ENCODE data around the gene RPS6KA3. TPM values are rescaled to one million over a fixed set of nuclear protein-coding genes. Genes with fewer than 3 reads are reported as not detected.
A peak's percentile ranks its signal among the peaks of the same experiment; 100 is the strongest.

The RPS6KA3 gene
- total RNA-seq = 10 to 100 TPM; 58.7 to 62.0 TPM

- peak within 1 kb of the TSS; percentile 94 for H3K4me3 Mint-ChIP-seq
- peak; percentile 89 for DNase-seq
Observed at GRCh38 chrX:20266810-20267606, at the start of gene RPS6KA3. Gene RPS6KA3, minus strand, starts transcription at chrX:20266909. Its CDS starts 277 bp downstream, at chrX:20266632.

GRCh38 chrX:20315140-20315539 is 48.4 kb upstream of the RPS6KA3 start:
- Mint-ChIP-seq H3K4me3 (no peak overlapping the region), H3K27ac (peak overlapping the region; percentile 46), H3K4me1 (peaks cover 8% of the 10 kb centered on the region), H3K27me3 (no peaks in the 10 kb centered on the region), H3K9me3 (no peaks in the 10 kb centered on the region), H3K36me3 (no peaks in the 10 kb centered on the region)
- no peak for DNase-seq

More at GRCh38 chrX:20266810-20267606, at the start of gene RPS6KA3:
- Mint-ChIP-seq H3K9me3 (no peaks in the 10 kb centered on the region), H3K27ac (peak within 1 kb of the TSS; percentile 99), H3K4me1 (peaks cover 11% of the 10 kb centered on the region), H3K36me3 (peaks cover 6% of the 10 kb centered on the region), H3K27me3 (no peaks in the 10 kb centered on the region)

GRCh38 chrX:20313899-20314298 is 47.2 kb upstream of the RPS6KA3 start:
- no peaks in the 10 kb centered on the region for H3K36me3 Mint-ChIP-seq
- H3K4me1 Mint-ChIP-seq = peaks cover 8% of the 10 kb centered on the region
- H3K27ac Mint-ChIP-seq = no peak overlapping the region
- H3K27me3 Mint-ChIP-seq = no peaks in the 10 kb centered on the region
- no peak for DNase-seq
- no peak overlapping the region for H3K4me3 Mint-ChIP-seq
- no peaks in the 10 kb centered on the region for H3K9me3 Mint-ChIP-seq

DNA sequence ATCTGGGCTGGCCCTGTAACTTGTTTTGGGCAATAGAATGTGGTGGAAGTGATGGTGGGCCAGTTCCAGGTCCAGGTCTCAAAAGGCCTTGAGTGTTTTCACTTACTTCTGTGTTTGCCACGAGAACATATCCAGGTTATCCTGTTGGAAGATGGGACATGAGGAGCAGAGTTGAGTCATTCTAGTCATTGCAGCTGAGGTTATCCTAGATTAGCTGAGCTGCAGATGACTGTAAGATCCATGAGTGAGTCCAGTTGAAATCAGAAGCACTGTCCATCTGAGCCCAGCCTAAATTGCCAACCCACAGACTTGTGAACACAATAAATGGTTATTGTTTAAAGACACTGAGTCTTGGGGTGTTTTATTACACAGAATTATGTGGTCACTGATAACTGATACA is 45.3 kb upstream of the RPS6KA3 start:
- Mint-ChIP-seq H3K27ac (no peak overlapping the region), H3K4me3 (no peak overlapping the region), H3K4me1 (peaks cover 8% of the 10 kb centered on the region), H3K9me3 (no peaks in the 10 kb centered on the region), H3K36me3 (no peaks in the 10 kb centered on the region), H3K27me3 (no peaks in the 10 kb centered on the region)
- no peak for DNase-seq

DNA sequence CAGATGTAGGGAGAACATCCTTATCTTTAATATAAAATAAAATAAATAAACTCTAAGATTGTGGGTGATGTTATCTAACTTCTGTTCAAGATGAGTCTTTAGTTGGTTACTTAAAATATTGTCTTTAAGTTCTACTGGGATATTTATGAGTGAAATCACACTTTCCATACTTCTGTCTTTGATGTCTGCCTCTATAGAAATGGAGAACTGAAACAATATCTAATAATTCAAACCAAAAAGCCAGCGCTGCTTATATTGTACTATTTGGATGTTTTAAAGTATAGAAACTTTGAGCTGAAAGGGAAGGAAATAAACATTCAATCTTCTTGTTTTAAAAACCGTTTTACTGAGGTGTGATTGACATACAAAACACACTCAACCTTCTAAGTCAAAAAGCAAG is 44.8 kb upstream of the RPS6KA3 start:
- H3K9me3 Mint-ChIP-seq = no peaks in the 10 kb centered on the region
- no peak for DNase-seq
- H3K4me3 Mint-ChIP-seq = no peak overlapping the region
- no peak overlapping the region for H3K27ac Mint-ChIP-seq
- no peaks in the 10 kb centered on the region for H3K36me3 Mint-ChIP-seq
- no peaks in the 10 kb centered on the region for H3K27me3 Mint-ChIP-seq
- H3K4me1 Mint-ChIP-seq = peaks cover 8% of the 10 kb centered on the region

DNA sequence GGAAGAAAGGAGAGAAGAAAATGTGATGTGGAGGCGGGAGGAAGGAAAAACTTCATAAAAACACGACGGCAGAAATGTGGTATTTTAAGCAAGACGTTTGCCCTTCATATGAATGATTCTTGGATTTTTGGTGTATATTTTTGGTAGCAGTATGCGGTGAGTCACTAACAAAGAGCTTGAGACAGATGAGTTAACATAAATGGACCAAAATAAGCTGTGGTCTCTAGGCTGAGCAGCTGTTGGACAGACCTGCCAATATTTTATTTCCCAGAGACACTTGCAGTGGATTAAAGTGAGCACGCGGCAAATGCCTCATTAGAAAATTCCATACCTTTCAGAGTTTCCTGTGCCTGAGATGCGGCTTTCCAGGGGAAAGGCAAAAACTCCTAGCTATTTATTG is 43.1 kb upstream of the RPS6KA3 start:
- no peak overlapping the region for H3K4me3 Mint-ChIP-seq
- no peaks in the 10 kb centered on the region for H3K9me3 Mint-ChIP-seq
- no peak overlapping the region for H3K27ac Mint-ChIP-seq
- DNase-seq = no peak
- no peaks in the 10 kb centered on the region for H3K4me1 Mint-ChIP-seq
- H3K36me3 Mint-ChIP-seq = no peaks in the 10 kb centered on the region
- H3K27me3 Mint-ChIP-seq = no peaks in the 10 kb centered on the region

DNA sequence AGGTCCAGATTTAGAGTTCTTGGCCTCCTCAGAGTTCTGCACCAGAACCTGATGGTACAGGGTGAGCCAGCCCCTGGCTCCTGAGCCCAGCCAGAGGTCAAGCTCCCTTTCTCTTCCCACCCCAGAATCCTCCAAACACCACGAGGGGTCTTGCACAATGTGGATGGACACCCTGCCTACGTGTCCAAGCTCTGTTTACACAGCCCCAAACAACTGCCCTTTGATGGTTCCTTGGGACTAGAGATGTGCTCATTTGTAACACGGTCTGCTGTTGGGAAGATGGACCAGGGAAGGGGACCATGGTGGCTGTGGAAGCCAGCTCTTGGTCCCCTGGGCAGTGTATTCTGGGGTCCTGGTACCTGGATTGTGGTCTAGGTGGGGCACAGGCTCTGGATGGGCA is 40.0 kb upstream of the RPS6KA3 start:
- no peak overlapping the region for H3K4me3 Mint-ChIP-seq
- H3K27ac Mint-ChIP-seq = no peak overlapping the region
- no peaks in the 10 kb centered on the region for H3K36me3 Mint-ChIP-seq
- no peaks in the 10 kb centered on the region for H3K9me3 Mint-ChIP-seq
- no peaks in the 10 kb centered on the region for H3K4me1 Mint-ChIP-seq
- no peaks in the 10 kb centered on the region for H3K27me3 Mint-ChIP-seq
- no peak for DNase-seq

- Mint-ChIP-seq H3K36me3 (no peaks in the 10 kb centered on the region), H3K27me3 (peaks cover 10% of the 10 kb centered on the region), H3K9me3 (no peaks in the 10 kb centered on the region), H3K4me3 (no peak overlapping the region), H3K4me1 (peaks cover 3% of the 10 kb centered on the region), H3K27ac (no peak overlapping the region)
- peak; percentile 1 for DNase-seq
Observed at GRCh38 chrX:20300822-20301221, 34.1 kb upstream of the RPS6KA3 start.

DNA sequence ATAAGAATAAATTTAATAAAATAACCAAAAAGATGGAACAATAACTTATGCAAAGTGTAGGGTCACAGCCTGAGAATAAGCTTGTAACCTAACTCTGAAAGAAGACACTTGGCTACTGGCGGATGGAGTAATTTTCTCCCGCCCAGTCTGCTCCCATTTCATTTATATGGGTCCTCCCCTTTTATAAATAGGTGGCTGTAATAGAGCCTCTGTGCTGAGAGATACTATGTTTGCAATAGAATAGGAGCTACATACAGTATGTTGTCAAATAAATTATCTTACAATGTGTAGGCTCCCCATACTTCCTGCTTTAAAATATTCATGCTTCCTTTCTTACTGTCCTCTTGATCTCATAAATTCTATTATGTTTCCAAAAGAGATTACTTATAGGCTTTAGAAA is 28.2 kb upstream of the RPS6KA3 start:
- H3K4me1 Mint-ChIP-seq = peaks cover 3% of the 10 kb centered on the region
- no peak overlapping the region for H3K4me3 Mint-ChIP-seq
- no peaks in the 10 kb centered on the region for H3K9me3 Mint-ChIP-seq
- DNase-seq = no peak
- H3K27me3 Mint-ChIP-seq = peaks cover 10% of the 10 kb centered on the region
- no peaks in the 10 kb centered on the region for H3K36me3 Mint-ChIP-seq
- H3K27ac Mint-ChIP-seq = no peak overlapping the region

GRCh38 chrX:20294284-20294683 is 27.6 kb upstream of the RPS6KA3 start:
- peaks cover 3% of the 10 kb centered on the region for H3K4me1 Mint-ChIP-seq
- no peak overlapping the region for H3K4me3 Mint-ChIP-seq
- no peaks in the 10 kb centered on the region for H3K36me3 Mint-ChIP-seq

DNA sequence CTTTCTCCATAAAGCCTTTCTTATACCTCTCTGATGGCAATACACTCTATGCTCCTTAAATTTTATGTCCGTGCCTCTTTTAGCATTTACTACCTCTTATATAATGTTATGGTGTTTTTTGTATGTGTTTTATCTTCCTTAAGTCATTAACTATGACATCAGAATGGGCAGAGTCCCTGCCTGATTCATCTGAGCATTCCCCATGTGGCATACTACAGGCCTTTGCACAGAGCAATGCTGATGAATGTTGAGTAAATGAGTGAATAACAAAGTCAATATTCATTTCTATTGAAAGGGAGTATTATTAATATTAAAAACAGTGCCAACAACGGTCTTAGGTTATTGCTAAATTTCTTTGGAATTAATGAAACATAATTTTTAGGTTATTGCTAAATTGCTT is 18.8 kb upstream of the RPS6KA3 start:
- Mint-ChIP-seq H3K27ac (no peak overlapping the region), H3K4me3 (no peak overlapping the region), H3K9me3 (peaks cover 4% of the 10 kb centered on the region), H3K4me1 (no peaks in the 10 kb centered on the region), H3K27me3 (no peaks in the 10 kb centered on the region), H3K36me3 (no peaks in the 10 kb centered on the region)
- DNase-seq = no peak

More at GRCh38 chrX:20294284-20294683, 27.6 kb upstream of the RPS6KA3 start:
- no peak for DNase-seq
- Mint-ChIP-seq H3K9me3 (no peaks in the 10 kb centered on the region), H3K27ac (no peak overlapping the region), H3K27me3 (peaks cover 10% of the 10 kb centered on the region)

DNA sequence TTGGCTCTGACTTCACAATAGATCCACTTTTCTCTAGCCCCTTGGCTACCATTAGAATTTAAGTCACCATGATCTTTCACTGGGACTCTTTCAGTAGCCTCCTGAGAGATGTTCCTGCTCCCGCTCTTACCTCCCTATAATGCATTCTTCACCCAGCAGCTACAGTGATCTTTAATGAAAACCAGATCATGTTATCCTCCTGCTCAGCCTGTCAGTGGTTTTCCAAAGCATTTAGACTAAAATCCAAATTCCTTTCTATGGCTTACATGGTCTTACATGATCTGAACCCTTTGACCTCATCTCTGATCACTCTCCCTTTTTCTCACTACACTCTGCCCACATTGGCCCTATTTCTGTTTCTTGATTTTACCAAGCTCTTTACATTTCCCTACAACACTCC is 18.3 kb upstream of the RPS6KA3 start:
- Mint-ChIP-seq H3K9me3 (peaks cover 4% of the 10 kb centered on the region), H3K27me3 (no peaks in the 10 kb centered on the region), H3K36me3 (no peaks in the 10 kb centered on the region), H3K4me3 (no peak overlapping the region), H3K4me1 (no peaks in the 10 kb centered on the region), H3K27ac (no peak overlapping the region)
- no peak for DNase-seq

GRCh38 chrX:20284444-20284843 is 17.7 kb upstream of the RPS6KA3 start:
- H3K36me3 Mint-ChIP-seq = no peaks in the 10 kb centered on the region
- H3K4me3 Mint-ChIP-seq = no peak overlapping the region
- no peak for DNase-seq
- H3K27ac Mint-ChIP-seq = no peak overlapping the region
- H3K4me1 Mint-ChIP-seq = no peaks in the 10 kb centered on the region
- no peaks in the 10 kb centered on the region for H3K27me3 Mint-ChIP-seq
- H3K9me3 Mint-ChIP-seq = peaks cover 4% of the 10 kb centered on the region

GRCh38 chrX:20280938-20281337 is 14.2 kb upstream of the RPS6KA3 start:
- Mint-ChIP-seq H3K27me3 (no peaks in the 10 kb centered on the region), H3K4me1 (no peaks in the 10 kb centered on the region), H3K9me3 (peaks cover 3% of the 10 kb centered on the region), H3K27ac (no peak overlapping the region), H3K4me3 (no peak overlapping the region), H3K36me3 (peaks cover 2% of the 10 kb centered on the region)
- no peak for DNase-seq

DNA sequence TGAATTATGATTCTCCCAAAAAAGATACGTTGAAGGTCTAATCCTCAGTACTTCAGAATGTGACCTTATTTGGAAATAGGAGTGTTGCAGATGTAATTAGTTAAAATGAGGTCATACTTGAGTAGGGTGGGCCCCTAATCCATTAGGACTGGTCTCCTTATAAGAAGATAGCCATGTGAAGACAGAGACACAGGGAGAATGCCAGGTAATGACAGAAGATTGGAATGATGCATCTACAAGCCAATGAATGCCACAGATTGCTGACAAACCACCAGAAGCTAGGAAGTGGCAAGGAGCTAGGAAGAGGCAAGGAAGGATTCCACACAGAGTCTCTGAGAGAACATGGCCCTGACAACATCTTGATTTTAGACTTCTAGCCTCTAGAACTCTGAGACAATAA is 7.4 kb upstream of the RPS6KA3 start:
- Mint-ChIP-seq H3K9me3 (peaks cover 3% of the 10 kb centered on the region), H3K27me3 (no peaks in the 10 kb centered on the region), H3K4me1 (no peaks in the 10 kb centered on the region), H3K4me3 (no peak overlapping the region), H3K27ac (no peak overlapping the region), H3K36me3 (peaks cover 2% of the 10 kb centered on the region)
- DNase-seq = no peak

DNA sequence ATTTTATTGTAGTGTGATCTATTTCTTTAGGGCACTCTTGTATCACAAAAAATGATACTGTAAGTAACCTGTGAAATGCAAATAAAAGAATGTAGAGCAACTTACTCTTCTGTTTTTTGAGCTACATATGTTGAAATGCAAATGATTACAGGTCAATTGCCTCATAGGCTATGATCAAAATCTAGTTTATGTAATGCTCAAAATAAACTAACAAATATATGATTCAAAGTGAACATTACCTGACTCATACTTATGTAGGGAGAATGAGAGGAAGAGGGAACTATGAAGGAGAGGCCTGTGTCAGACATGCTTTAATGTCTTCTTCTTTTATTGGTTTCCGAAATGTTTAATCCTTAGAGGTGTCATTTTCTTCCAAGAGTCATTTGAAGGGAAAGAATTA is 5.0 kb upstream of the RPS6KA3 start:
- Mint-ChIP-seq H3K4me1 (no peaks in the 10 kb centered on the region), H3K4me3 (no peak overlapping the region), H3K27me3 (no peaks in the 10 kb centered on the region), H3K36me3 (no peaks in the 10 kb centered on the region), H3K27ac (no peak overlapping the region), H3K9me3 (no peaks in the 10 kb centered on the region)
- no peak for DNase-seq

Measured in activated naive CD8-positive, alpha-beta T cell treated with anti-CD3 and anti-CD28 coated beads for 36 hours (primary cell).